Measurements from ENCODE around the gene PIGM.

Gene PIGM

DNA sequence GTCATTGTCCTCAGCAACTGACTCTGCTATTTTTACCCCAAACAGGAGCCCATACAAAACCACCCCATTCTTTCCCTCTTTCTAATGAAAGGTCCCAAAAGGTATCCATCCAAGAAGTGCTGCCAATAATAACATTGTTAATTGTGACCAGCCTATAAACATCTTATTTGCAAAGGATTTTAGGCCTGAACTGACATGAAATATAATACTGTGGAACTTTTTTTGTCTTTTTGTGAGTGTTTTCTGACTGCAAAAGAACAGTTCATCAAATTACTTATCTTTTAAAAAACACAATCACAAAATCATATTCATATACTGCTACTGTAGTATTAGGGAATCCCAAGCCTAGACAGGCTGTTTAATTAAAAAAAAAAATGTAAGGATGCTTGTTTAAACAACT lies 3.4 kb downstream of the PIGM start:
- H3K27ac ChIP-seq: no peak overlapping the region
- TF ChIP-seq, protein P1, sequence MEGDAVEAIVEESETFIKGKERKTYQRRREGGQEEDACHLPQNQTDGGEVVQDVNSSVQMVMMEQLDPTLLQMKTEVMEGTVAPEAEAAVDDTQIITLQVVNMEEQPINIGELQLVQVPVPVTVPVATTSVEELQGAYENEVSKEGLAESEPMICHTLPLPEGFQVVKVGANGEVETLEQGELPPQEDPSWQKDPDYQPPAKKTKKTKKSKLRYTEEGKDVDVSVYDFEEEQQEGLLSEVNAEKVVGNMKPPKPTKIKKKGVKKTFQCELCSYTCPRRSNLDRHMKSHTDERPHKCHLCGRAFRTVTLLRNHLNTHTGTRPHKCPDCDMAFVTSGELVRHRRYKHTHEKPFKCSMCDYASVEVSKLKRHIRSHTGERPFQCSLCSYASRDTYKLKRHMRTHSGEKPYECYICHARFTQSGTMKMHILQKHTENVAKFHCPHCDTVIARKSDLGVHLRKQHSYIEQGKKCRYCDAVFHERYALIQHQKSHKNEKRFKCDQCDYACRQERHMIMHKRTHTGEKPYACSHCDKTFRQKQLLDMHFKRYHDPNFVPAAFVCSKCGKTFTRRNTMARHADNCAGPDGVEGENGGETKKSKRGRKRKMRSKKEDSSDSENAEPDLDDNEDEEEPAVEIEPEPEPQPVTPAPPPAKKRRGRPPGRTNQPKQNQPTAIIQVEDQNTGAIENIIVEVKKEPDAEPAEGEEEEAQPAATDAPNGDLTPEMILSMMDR (conservative IDR thresholded peaks at IDR 0.05): no peak
- no peak for TF ChIP-seq ZFX (IDR thresholded peaks at IDR 0.05)

DNA sequence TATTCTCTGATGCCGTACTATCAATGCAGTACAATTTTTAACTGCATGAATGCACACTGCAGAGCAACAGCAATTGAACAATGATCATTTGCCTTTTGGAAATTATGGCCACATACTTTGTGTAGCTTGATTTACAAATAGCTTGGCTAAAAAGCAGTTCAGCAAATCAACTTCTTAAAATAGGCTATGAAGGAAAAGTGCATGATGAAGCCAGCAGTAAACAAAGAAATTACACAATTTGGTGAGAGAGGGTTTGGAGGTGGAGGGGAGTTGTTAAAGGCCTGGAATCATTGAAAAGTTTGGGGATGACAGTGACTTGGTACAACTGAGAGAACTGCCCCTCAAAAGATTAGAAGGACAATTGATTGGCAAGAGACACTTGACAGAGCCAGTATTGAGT lies 6.5 kb downstream of the PIGM start:
- H3K27ac ChIP-seq: no peak overlapping the region

DNA sequence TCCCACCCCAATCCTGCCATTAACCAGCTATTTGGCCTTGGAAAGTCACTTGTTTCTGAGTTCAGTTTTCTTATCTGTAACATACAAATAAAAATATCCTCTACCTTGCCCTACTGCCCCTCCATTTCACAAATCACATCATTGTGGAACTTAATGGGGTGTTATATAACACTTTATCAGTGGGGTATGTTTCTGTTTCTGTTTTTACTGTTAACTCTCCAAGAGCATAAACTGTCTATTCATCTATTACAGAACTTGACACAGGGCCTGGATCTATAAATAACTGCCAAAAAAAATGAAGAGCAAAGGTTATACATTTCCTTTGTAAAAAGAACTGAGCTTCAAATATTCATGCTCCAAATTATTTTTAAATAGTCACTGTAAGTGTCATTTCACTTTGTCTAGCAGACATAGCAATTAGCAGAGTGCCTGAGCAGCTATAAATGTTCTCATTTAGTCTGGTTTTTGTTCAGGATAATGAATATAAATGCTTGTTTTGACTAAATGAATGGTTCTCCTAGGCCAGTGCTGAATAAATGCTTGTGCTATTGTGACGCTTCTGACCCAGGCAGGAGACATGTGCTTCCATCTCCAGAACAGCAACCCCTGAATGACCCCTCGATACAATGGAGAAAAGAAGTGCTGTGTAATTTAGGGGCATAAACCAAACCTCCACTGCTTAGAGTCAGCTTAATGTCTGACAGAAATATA lies 7.4 kb downstream of the PIGM start:
- no peak overlapping the region for H3K27ac ChIP-seq
- TF ChIP-seq, protein P1 (conservative IDR thresholded peaks at IDR 0.05): no peak
- TF ChIP-seq ZFX (IDR thresholded peaks at IDR 0.05): no peak

More for the DNA sequence above, 6.5 kb downstream of the PIGM start:
- no peak for TF ChIP-seq ZFX (IDR thresholded peaks at IDR 0.05)
- TF ChIP-seq, protein P1 (conservative IDR thresholded peaks at IDR 0.05): no peak

DNA sequence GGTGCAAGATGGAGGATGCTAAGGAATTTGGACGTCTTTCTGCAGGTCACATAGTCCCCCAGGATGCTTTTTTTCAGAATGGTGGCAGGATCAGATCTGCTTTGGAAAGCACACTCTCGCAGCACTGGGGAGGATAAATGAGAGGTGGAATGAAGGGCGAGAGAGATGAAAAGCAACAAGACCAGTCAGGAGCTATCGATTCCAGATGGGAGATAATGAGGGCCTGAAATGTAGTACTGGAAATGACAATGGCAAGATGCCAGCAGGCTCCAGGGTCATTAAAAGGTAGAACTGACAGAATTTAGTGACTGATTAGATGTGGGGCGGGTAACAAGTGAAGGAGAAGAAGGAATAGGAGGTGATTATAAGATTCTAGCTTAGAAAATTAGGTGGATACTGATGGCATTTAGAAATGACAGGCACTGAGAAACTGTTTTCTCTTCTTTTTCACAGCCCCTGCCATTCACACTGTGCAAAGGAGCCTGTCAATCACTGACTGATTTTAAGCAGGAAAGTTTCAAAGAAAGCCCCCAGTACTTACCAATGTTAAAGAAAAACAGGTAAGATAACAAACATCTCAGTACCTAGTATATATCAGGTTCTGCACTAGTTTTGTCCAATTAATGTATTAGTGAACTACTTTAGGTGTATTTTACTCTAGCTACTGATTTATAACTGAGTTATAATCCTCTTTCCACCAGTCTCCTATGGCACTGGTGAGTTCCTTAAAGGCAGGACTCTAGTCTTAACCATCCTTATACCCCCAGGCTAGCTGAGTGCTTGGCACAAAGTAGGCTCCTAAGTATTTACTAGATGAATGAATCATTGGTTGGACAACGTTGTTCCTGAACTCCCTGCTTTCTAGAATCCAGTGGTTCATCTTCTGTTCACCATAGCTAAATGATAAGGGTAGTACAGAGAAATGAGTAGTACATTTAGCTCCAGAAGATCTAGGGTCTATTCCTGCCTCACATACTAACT lies 9.2 kb downstream of the PIGM start:
- no peak overlapping the region for H3K27ac ChIP-seq
- TF ChIP-seq ZFX (IDR thresholded peaks at IDR 0.05): no peak
- TF ChIP-seq, protein P1 (conservative IDR thresholded peaks at IDR 0.05): no peak

DNA sequence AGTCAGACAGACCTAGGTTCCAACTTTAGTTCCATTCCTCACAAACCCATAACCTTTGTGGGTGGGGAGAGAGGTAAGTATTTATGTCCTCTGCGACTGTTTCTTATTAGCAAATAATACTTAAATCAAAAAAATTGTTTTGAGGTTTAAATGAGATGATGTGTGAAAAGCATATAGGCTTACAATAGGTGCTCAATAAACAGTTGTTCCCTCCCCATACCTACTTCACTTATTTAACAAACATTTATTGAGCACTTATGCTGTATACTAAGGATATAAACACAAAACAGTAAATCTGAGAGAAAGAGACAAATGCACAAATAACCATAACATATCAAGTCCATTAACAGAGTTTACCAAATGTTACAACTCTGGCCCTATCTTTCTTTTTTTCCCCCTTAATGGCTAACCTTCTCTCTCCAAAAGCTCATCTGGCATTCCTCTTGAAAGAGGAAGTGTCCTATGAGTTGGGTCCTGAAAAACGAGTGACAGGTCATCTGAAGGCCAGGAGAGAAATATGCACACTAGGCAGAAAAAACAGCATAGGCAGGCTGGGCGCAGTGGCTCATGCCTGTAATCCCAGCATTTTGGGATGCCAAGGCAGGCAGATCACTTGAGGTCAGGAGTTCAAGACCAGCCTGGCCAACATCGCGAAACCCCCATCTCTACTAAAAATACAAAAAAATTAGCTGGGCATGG lies 10.3 kb downstream of the PIGM start:
- no peak overlapping the region for H3K27ac ChIP-seq
- TF ChIP-seq, protein P1 (conservative IDR thresholded peaks at IDR 0.05): no peak
- no peak for TF ChIP-seq ZFX (IDR thresholded peaks at IDR 0.05)

DNA sequence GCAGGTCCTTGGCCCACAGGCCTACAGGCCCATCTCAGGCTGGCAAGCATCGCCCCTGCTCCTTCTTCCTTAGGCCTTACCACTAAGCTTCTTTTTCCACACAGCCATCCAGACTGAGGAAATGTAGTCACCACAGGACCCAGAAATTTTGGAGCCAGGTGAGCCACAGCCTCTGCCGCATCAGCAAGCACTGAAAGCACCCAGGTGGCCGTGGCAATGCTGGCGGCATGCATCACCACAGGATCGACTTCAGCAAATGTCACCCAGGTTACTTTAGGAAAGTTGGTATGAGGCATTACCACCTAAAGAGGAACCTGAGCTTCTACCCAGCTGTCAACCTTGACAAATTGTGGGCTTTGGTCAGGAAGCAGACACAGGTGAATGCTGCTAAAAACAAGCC lies 11.6 kb downstream of the PIGM start:
- no peak overlapping the region for H3K27ac ChIP-seq
- no peak for TF ChIP-seq ZFX (IDR thresholded peaks at IDR 0.05)
- TF ChIP-seq, protein P1 (conservative IDR thresholded peaks at IDR 0.05): no peak

All from C4-2B (cell line).